ENCODE measurements around the gene SYTL3.

Gene SYTL3

DNA sequence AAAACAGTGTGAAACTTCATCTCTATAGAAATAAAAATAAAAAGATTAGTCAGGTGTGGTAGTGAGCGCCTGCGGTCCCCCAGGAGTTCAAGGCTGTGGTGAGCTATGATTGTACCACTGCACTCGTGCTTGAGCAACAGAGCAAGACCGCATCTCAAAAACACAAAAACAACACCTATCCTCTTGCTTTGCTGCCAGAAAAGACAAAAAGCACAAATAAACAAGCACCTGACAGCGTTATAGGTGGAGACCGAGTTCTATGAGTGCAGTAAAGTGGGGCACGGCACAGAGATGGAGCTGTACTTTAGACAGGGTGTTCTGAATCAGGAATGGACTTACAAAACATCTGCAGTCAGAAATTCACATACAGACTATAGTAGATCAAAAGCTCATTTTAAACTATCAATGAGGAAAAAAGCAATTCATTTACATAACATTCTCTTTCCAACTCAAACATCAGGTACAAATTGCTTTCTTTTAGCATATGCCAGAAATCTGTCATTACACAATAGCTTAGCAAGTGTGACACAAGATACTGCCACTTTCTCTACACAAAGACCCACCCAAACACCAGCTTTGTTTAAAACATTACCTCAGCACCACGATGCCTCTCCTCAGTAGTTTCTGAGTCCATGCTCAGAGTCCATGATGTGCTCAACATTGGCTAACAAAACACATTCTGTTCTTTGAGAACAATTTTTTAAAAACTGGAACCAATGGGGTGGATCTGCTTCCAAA, 159.3 kb downstream of the SYTL3 start:
- no peak overlapping the region for H3K27ac ChIP-seq (replicated peaks; ENCODE audit: low read length)

DNA sequence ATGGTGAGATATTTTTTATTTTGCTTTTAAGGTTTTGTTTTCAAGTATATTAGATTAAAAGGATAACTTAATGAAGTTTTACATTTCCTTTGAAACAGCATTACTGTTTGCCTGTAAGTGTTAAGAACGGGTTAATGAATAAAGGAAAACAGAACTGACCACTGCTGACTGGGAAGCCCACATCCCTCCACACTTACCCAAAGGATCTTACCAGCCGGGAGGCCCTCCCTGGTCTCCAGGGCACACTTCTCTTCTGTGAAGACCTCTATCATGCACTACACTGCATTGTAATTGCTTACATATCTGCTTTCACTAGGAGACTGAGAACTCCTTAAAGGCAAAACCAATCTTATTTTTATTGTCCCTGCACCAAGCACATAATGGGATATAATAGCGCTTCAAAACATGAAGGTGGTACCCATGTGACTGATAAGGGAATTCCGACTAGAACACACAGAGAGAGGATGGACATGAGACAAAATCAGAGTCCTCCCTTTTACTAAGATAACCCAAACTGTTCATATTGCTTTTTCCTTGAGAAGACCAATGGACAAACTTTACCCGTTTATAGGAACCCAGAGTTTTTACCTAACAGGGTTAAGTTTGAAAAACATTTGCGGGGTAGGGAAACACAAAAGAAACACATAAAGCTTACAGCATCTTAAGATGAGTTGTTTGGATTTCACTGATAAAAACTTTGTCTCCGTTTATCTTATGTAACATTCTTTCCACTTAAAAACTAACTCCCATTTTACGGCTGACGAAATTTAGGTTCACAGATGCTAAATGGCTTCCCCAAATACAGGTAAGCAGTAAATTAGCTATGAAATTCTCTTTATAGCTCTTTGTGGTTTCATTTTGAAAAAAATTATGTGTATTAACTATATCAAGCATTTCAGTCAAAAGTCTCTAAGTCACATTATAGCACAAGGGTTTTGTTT, 160.6 kb downstream of the SYTL3 start:
- no CpG with 5 or more reads among the region's 9 CpGs for WGBS, 2 donors (ENCODE audit: extremely low coverage in 2 of 2, insufficient read length in 2 of 2, insufficient replicate concordance in 1 of 2)
- Histone ChIP-seq H3K9ac (ENCODE audit: low read depth, low read length, poor library complexity) (no peak overlapping the region), H2AK5ac (ENCODE audit: low read depth, low read length) (no peak overlapping the region), H3K79me1 (ENCODE audit: low read depth, low read length) (peaks cover 9% of the 10 kb centered on the region), H2BK12ac (ENCODE audit: low read length) (no peak overlapping the region), H3K4me2 (ENCODE audit: insufficient read depth, low read length, poor library complexity, severe bottlenecking) (no peak overlapping the region), H3K27ac (replicated peaks; ENCODE audit: low read length) (no peak overlapping the region), H3K23ac (ENCODE audit: low read depth, low read length, poor library complexity) (no peak overlapping the region), H2BK15ac (ENCODE audit: low read length) (no peak overlapping the region), H3K18ac (ENCODE audit: low read length) (no peak overlapping the region), H4K91ac (ENCODE audit: low read depth, low read length, poor library complexity) (no peak overlapping the region), H4K8ac (ENCODE audit: low read depth, low read length) (no peak overlapping the region), H2BK5ac (ENCODE audit: low read length) (no peak overlapping the region), H3K9me3 (replicated peaks in 1 of 2; ENCODE audit: control insufficient read depth in 2 of 2, insufficient read depth in 1 of 2, low read depth in 1 of 2, low read length in 2 of 2) (peaks cover 0 to 1% of the 10 kb centered on the region in 2 donors), H2AFZ (ENCODE audit: low read length) (no peak overlapping the region), H3K14ac (ENCODE audit: low read length) (no peak overlapping the region), H3K36me3 (replicated peaks in 1 of 2; ENCODE audit: control insufficient read depth in 2 of 2, insufficient read depth in 2 of 2, low read length in 2 of 2) (peaks cover 10 to 77% of the 10 kb centered on the region in 2 donors), H3K4ac (ENCODE audit: low read length) (no peak overlapping the region), H2BK120ac (ENCODE audit: low read depth, low read length) (no peak overlapping the region), H3K27me3 (ENCODE audit: control insufficient read depth in 3 of 3, insufficient read depth in 3 of 3, low read depth in 1 of 3, low read length in 3 of 3) (no peaks in the 10 kb centered on the region), H3K4me1 (ENCODE audit: control insufficient read depth in 2 of 2, insufficient read depth in 1 of 2, low read depth in 1 of 2, low read length in 2 of 2) (peaks cover 5 to 8% of the 10 kb centered on the region in 2 donors), H3K4me3 (ENCODE audit: low read length in 2 of 2) (no peak overlapping the region)
- no peak for DNase-seq (ENCODE audit: low spot score)

More for the DNA sequence above, 159.3 kb downstream of the SYTL3 start:
- H2AFZ ChIP-seq (ENCODE audit: low read length): no peak overlapping the region
- H3K79me1 ChIP-seq (ENCODE audit: low read depth, low read length): peaks cover 8% of the 10 kb centered on the region
- H3K9ac ChIP-seq (ENCODE audit: low read depth, low read length, poor library complexity): no peak overlapping the region
- no CpG with 5 or more reads among the region's 8 CpGs for WGBS, 2 donors (ENCODE audit: extremely low coverage in 2 of 2, insufficient read length in 2 of 2, insufficient replicate concordance in 1 of 2)
- no peak overlapping the region for H2BK5ac ChIP-seq (ENCODE audit: low read length)
- no peak overlapping the region for H3K14ac ChIP-seq (ENCODE audit: low read length)
- H4K91ac ChIP-seq (ENCODE audit: low read depth, low read length, poor library complexity): no peak overlapping the region
- H3K4me1 ChIP-seq (ENCODE audit: control insufficient read depth in 2 of 2, insufficient read depth in 1 of 2, low read depth in 1 of 2, low read length in 2 of 2): peaks cover 3% of the 10 kb centered on the region in 2 donors
- H2AK5ac ChIP-seq (ENCODE audit: low read depth, low read length): no peak overlapping the region
- no peak overlapping the region for H4K8ac ChIP-seq (ENCODE audit: low read depth, low read length)
- H3K4ac ChIP-seq (ENCODE audit: low read length): no peak overlapping the region
- H2BK12ac ChIP-seq (ENCODE audit: low read length): no peak overlapping the region
- H3K36me3 ChIP-seq (replicated peaks in 1 of 2; ENCODE audit: control insufficient read depth in 2 of 2, insufficient read depth in 2 of 2, low read length in 2 of 2): peaks cover 10 to 65% of the 10 kb centered on the region in 2 donors
- H3K4me3 ChIP-seq (ENCODE audit: low read length in 2 of 2): no peak overlapping the region
- H3K18ac ChIP-seq (ENCODE audit: low read length): no peak overlapping the region
- no peaks in the 10 kb centered on the region for H3K27me3 ChIP-seq (ENCODE audit: control insufficient read depth in 3 of 3, insufficient read depth in 3 of 3, low read depth in 1 of 3, low read length in 3 of 3)
- H3K23ac ChIP-seq (ENCODE audit: low read depth, low read length, poor library complexity): no peak overlapping the region
- no peak overlapping the region for H2BK120ac ChIP-seq (ENCODE audit: low read depth, low read length)
- no peak overlapping the region for H3K4me2 ChIP-seq (ENCODE audit: insufficient read depth, low read length, poor library complexity, severe bottlenecking)
- no peak overlapping the region for H2BK15ac ChIP-seq (ENCODE audit: low read length)
- H3K9me3 ChIP-seq (replicated peaks in 1 of 2; ENCODE audit: control insufficient read depth in 2 of 2, insufficient read depth in 1 of 2, low read depth in 1 of 2, low read length in 2 of 2): peaks cover 0 to 1% of the 10 kb centered on the region in 2 donors
- DNase-seq (ENCODE audit: low spot score): no peak

GRCh38 chr6:158812611-158813010, 162.8 kb downstream of the SYTL3 start:
- whole genome bisulfite sequencing, 2 donors (ENCODE audit: extremely low coverage in 2 of 2, insufficient read length in 2 of 2, insufficient replicate concordance in 1 of 2): no CpG with 5 or more reads among the region's 5 CpGs
- Histone ChIP-seq H2AFZ (ENCODE audit: low read length) (no peak overlapping the region), H3K27me3 (ENCODE audit: control insufficient read depth in 3 of 3, insufficient read depth in 3 of 3, low read depth in 1 of 3, low read length in 3 of 3) (no peaks in the 10 kb centered on the region), H3K36me3 (replicated peaks in 1 of 2; ENCODE audit: control insufficient read depth in 2 of 2, insufficient read depth in 2 of 2, low read length in 2 of 2) (peaks cover 10 to 85% of the 10 kb centered on the region in 2 donors), H3K4me3 (ENCODE audit: low read length in 2 of 2) (no peak overlapping the region), H2BK15ac (ENCODE audit: low read length) (no peak overlapping the region), H3K18ac (ENCODE audit: low read length) (no peak overlapping the region), H3K14ac (ENCODE audit: low read length) (no peak overlapping the region), H3K4ac (ENCODE audit: low read length) (no peak overlapping the region), H3K9me3 (replicated peaks in 1 of 2; ENCODE audit: control insufficient read depth in 2 of 2, insufficient read depth in 1 of 2, low read depth in 1 of 2, low read length in 2 of 2) (peaks cover 0 to 1% of the 10 kb centered on the region in 2 donors), H2AK5ac (ENCODE audit: low read depth, low read length) (no peak overlapping the region), H4K8ac (ENCODE audit: low read depth, low read length) (no peak overlapping the region), H3K4me1 (ENCODE audit: control insufficient read depth in 2 of 2, insufficient read depth in 1 of 2, low read depth in 1 of 2, low read length in 2 of 2) (peaks cover 7 to 20% of the 10 kb centered on the region in 2 donors), H3K79me1 (ENCODE audit: low read depth, low read length) (peaks cover 9% of the 10 kb centered on the region), H2BK5ac (ENCODE audit: low read length) (no peak overlapping the region), H2BK12ac (ENCODE audit: low read length) (no peak overlapping the region), H2BK120ac (ENCODE audit: low read depth, low read length) (no peak overlapping the region), H3K4me2 (ENCODE audit: insufficient read depth, low read length, poor library complexity, severe bottlenecking) (no peak overlapping the region), H3K9ac (ENCODE audit: low read depth, low read length, poor library complexity) (no peak overlapping the region), H3K23ac (ENCODE audit: low read depth, low read length, poor library complexity) (no peak overlapping the region), H3K27ac (replicated peaks; ENCODE audit: low read length) (no peak overlapping the region), H4K91ac (ENCODE audit: low read depth, low read length, poor library complexity) (no peak overlapping the region)
- DNase-seq (ENCODE audit: low spot score): no peak

DNA sequence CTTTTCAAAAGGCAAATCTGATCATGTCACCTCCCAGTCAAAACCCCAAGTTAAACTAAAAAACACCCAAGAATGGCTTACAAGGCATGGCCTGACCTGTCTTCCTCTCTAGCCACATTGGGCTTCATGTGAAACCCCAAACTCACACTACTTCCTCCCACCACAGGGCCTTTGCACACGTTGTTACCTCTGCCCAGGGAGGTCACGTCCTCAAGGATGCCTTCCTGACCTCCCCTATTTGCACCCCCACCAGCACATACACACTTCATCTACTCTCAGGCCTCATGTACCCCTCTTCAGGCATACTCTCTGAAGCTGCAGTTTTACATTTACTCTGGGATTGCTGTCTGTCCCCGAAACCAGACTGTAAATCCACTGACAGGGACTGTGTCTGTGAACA, 163.2 kb downstream of the SYTL3 start:
- Histone ChIP-seq H3K14ac (ENCODE audit: low read length) (no peak overlapping the region), H3K27ac (replicated peaks; ENCODE audit: low read length) (no peak overlapping the region), H3K4me2 (ENCODE audit: insufficient read depth, low read length, poor library complexity, severe bottlenecking) (no peak overlapping the region), H3K4ac (ENCODE audit: low read length) (no peak overlapping the region), H2BK120ac (ENCODE audit: low read depth, low read length) (no peak overlapping the region), H3K27me3 (ENCODE audit: control insufficient read depth in 3 of 3, insufficient read depth in 3 of 3, low read depth in 1 of 3, low read length in 3 of 3) (no peaks in the 10 kb centered on the region), H4K91ac (ENCODE audit: low read depth, low read length, poor library complexity) (no peak overlapping the region), H3K4me3 (ENCODE audit: low read length in 2 of 2) (no peak overlapping the region), H2BK15ac (ENCODE audit: low read length) (no peak overlapping the region), H4K8ac (ENCODE audit: low read depth, low read length) (no peak overlapping the region), H2BK5ac (ENCODE audit: low read length) (no peak overlapping the region), H2AK5ac (ENCODE audit: low read depth, low read length) (no peak overlapping the region), H3K9me3 (replicated peaks in 1 of 2; ENCODE audit: control insufficient read depth in 2 of 2, insufficient read depth in 1 of 2, low read depth in 1 of 2, low read length in 2 of 2) (peaks cover 0 to 1% of the 10 kb centered on the region in 2 donors), H3K23ac (ENCODE audit: low read depth, low read length, poor library complexity) (no peak overlapping the region), H3K36me3 (replicated peaks in 1 of 2; ENCODE audit: control insufficient read depth in 2 of 2, insufficient read depth in 2 of 2, low read length in 2 of 2) (peaks cover 10 to 81% of the 10 kb centered on the region in 2 donors), H3K79me1 (ENCODE audit: low read depth, low read length) (peaks cover 11% of the 10 kb centered on the region), H2BK12ac (ENCODE audit: low read length) (no peak overlapping the region), H3K9ac (ENCODE audit: low read depth, low read length, poor library complexity) (no peak overlapping the region), H3K4me1 (ENCODE audit: control insufficient read depth in 2 of 2, insufficient read depth in 1 of 2, low read depth in 1 of 2, low read length in 2 of 2) (peaks cover 7 to 20% of the 10 kb centered on the region in 2 donors), H3K18ac (ENCODE audit: low read length) (no peak overlapping the region), H2AFZ (ENCODE audit: low read length) (no peak overlapping the region)
- WGBS, 2 donors (ENCODE audit: extremely low coverage in 2 of 2, insufficient read length in 2 of 2, insufficient replicate concordance in 1 of 2): no CpG with 5 or more reads among the region's 3 CpGs
- DNase-seq (ENCODE audit: low spot score): no peak

Data from neuronal stem cell (in vitro differentiated cells).